ENCODE measurements around the gene PER3.

PER3 gene

GRCh38 chr1:7869136-7869920, 85.2 kb downstream of the PER3 start:
- no peak for ATAC-seq
- TF ChIP-seq TOX (CRISPR knock-in tag; IDR thresholded peaks at IDR 0.05; ENCODE audit: borderline replicate concordance) (no peak), POU6F1 (CRISPR knock-in tag; IDR thresholded peaks at IDR 0.05; ENCODE audit: borderline replicate concordance, low read depth) (no peak), PATZ1 (CRISPR knock-in tag; IDR thresholded peaks at IDR 0.05; ENCODE audit: borderline replicate concordance) (no peak), ZNF70 (CRISPR knock-in tag; IDR thresholded peaks at IDR 0.05) (no peak), SNAI2 (CRISPR knock-in tag; IDR thresholded peaks at IDR 0.05) (no peak), PPARA (CRISPR knock-in tag; IDR thresholded peaks at IDR 0.05; ENCODE audit: borderline replicate concordance) (no peak), ESRRG (CRISPR knock-in tag; IDR thresholded peaks at IDR 0.05) (no peak), ISL1 (CRISPR knock-in tag; IDR thresholded peaks at IDR 0.05) (no peak), ZNF565 (CRISPR knock-in tag; conservative IDR thresholded peaks at IDR 0.05; ENCODE audit: low read depth) (no peak), ZFP30 (CRISPR knock-in tag; IDR thresholded peaks at IDR 0.05) (no peak), BACH2 (CRISPR knock-in tag; IDR thresholded peaks at IDR 0.05; ENCODE audit: borderline replicate concordance) (no peak), TSHZ2 (CRISPR knock-in tag; IDR thresholded peaks at IDR 0.05) (no peak), CSRNP3 (CRISPR knock-in tag; IDR thresholded peaks at IDR 0.05) (no peak), ZNF8 (CRISPR knock-in tag; IDR thresholded peaks at IDR 0.05) (no peak), ZFP3 (CRISPR knock-in tag; IDR thresholded peaks at IDR 0.05) (no peak), TCF4 (CRISPR knock-in tag; IDR thresholded peaks at IDR 0.05; ENCODE audit: borderline replicate concordance) (no peak), OSR1 (CRISPR knock-in tag; IDR thresholded peaks at IDR 0.05) (no peak)

GRCh38 chr1:7871136-7871535, 87.0 kb downstream of the PER3 start:
- no peak for ATAC-seq
- no peak for TF ChIP-seq PATZ1 (CRISPR knock-in tag; IDR thresholded peaks at IDR 0.05; ENCODE audit: borderline replicate concordance)
- TF ChIP-seq BACH2 (CRISPR knock-in tag; IDR thresholded peaks at IDR 0.05; ENCODE audit: borderline replicate concordance): no peak
- no peak for TF ChIP-seq SNAI2 (CRISPR knock-in tag; IDR thresholded peaks at IDR 0.05)
- TF ChIP-seq ISL1 (CRISPR knock-in tag; IDR thresholded peaks at IDR 0.05): no peak
- no peak for TF ChIP-seq TSHZ2 (CRISPR knock-in tag; IDR thresholded peaks at IDR 0.05)
- no peak for TF ChIP-seq ZFP30 (CRISPR knock-in tag; IDR thresholded peaks at IDR 0.05)
- TF ChIP-seq TCF4 (CRISPR knock-in tag; IDR thresholded peaks at IDR 0.05; ENCODE audit: borderline replicate concordance): no peak
- TF ChIP-seq POU6F1 (CRISPR knock-in tag; IDR thresholded peaks at IDR 0.05; ENCODE audit: borderline replicate concordance, low read depth): no peak
- TF ChIP-seq ZNF70 (CRISPR knock-in tag; IDR thresholded peaks at IDR 0.05): no peak
- no peak for TF ChIP-seq TOX (CRISPR knock-in tag; IDR thresholded peaks at IDR 0.05; ENCODE audit: borderline replicate concordance)
